ENCODE data around the gene SCFD2. TPM values are rescaled to one million over a fixed set of nuclear protein-coding genes. Genes with fewer than 3 reads are reported as not detected.

The SCFD2 gene
- total RNA-seq, 2 donors from 2014 or later, result 16.8 to 30.5 TPM

GRCh38 chr4:52987392-52988056 is 378.3 kb downstream of the SCFD2 start:
- Mint-ChIP-seq H3K4me1 (no peaks in the 10 kb centered on the region), H3K27me3 (no peaks in the 10 kb centered on the region), H3K4me3 (no peak overlapping the region), H3K27ac (peak overlapping the region; percentile 24), H3K36me3 (ENCODE audit: low read depth) (no peaks in the 10 kb centered on the region), H3K9me3 (no peaks in the 10 kb centered on the region)
- ATAC-seq (replicated peaks), result no peak

GRCh38 chr4:52984462-52984881 is 381.4 kb downstream of the SCFD2 start:
- no peaks in the 10 kb centered on the region for H3K36me3 Mint-ChIP-seq (ENCODE audit: low read depth)
- H3K4me3 Mint-ChIP-seq, result no peak overlapping the region
- no peak overlapping the region for H3K27ac Mint-ChIP-seq
- no peaks in the 10 kb centered on the region for H3K4me1 Mint-ChIP-seq
- H3K27me3 Mint-ChIP-seq, result no peaks in the 10 kb centered on the region
- ATAC-seq (replicated peaks), result no peak
- no peaks in the 10 kb centered on the region for H3K9me3 Mint-ChIP-seq

GRCh38 chr4:52983563-52984303 is 382.1 kb downstream of the SCFD2 start:
- Mint-ChIP-seq H3K4me1 (no peaks in the 10 kb centered on the region), H3K4me3 (no peak overlapping the region)

GRCh38 chr4:52982946-52983340 is 382.9 kb downstream of the SCFD2 start:
- Mint-ChIP-seq H3K27ac (no peak overlapping the region), H3K36me3 (ENCODE audit: low read depth) (no peaks in the 10 kb centered on the region), H3K4me1 (no peaks in the 10 kb centered on the region), H3K9me3 (no peaks in the 10 kb centered on the region), H3K4me3 (no peak overlapping the region), H3K27me3 (no peaks in the 10 kb centered on the region)
- ATAC-seq (replicated peaks), result no peak

More at GRCh38 chr4:52983563-52984303, 382.1 kb downstream of the SCFD2 start:
- H3K9me3 Mint-ChIP-seq, result no peaks in the 10 kb centered on the region
- ATAC-seq (replicated peaks), result peak; percentile 60
- no peak overlapping the region for H3K27ac Mint-ChIP-seq
- H3K27me3 Mint-ChIP-seq, result no peaks in the 10 kb centered on the region
- H3K36me3 Mint-ChIP-seq (ENCODE audit: low read depth), result no peaks in the 10 kb centered on the region

- Mint-ChIP-seq H3K4me3 (no peak overlapping the region), H3K27ac (peak overlapping the region; percentile 4), H3K27me3 (no peaks in the 10 kb centered on the region), H3K9me3 (no peaks in the 10 kb centered on the region), H3K36me3 (ENCODE audit: low read depth) (no peaks in the 10 kb centered on the region), H3K4me1 (no peaks in the 10 kb centered on the region)
- ATAC-seq (replicated peaks), result no peak
Measured at GRCh38 chr4:52982255-52982945, 383.5 kb downstream of the SCFD2 start.

- Mint-ChIP-seq H3K27me3 (no peaks in the 10 kb centered on the region), H3K27ac (no peak overlapping the region), H3K4me3 (no peak overlapping the region), H3K9me3 (no peaks in the 10 kb centered on the region), H3K4me1 (no peaks in the 10 kb centered on the region), H3K36me3 (ENCODE audit: low read depth) (no peaks in the 10 kb centered on the region)
- no peak for ATAC-seq (replicated peaks)
Measured at GRCh38 chr4:52979821-52980590, 385.9 kb downstream of the SCFD2 start.

GRCh38 chr4:52979020-52979419 is 386.8 kb downstream of the SCFD2 start:
- Mint-ChIP-seq H3K4me1 (no peaks in the 10 kb centered on the region), H3K27ac (no peak overlapping the region), H3K4me3 (no peak overlapping the region), H3K9me3 (no peaks in the 10 kb centered on the region), H3K36me3 (ENCODE audit: low read depth) (no peaks in the 10 kb centered on the region), H3K27me3 (no peaks in the 10 kb centered on the region)
- ATAC-seq (replicated peaks), result no peak

GRCh38 chr4:52977252-52977651 is 388.6 kb downstream of the SCFD2 start:
- Mint-ChIP-seq H3K9me3 (no peaks in the 10 kb centered on the region), H3K27me3 (no peaks in the 10 kb centered on the region), H3K4me1 (no peaks in the 10 kb centered on the region), H3K27ac (peak overlapping the region; percentile 23), H3K4me3 (no peak overlapping the region), H3K36me3 (ENCODE audit: low read depth) (no peaks in the 10 kb centered on the region)
- ATAC-seq (replicated peaks), result no peak

- no peaks in the 10 kb centered on the region for H3K9me3 Mint-ChIP-seq
- peak overlapping the region; percentile 23 for H3K27ac Mint-ChIP-seq
- peak; percentile 92 for ATAC-seq (replicated peaks)
- no peaks in the 10 kb centered on the region for H3K27me3 Mint-ChIP-seq
- no peaks in the 10 kb centered on the region for H3K36me3 Mint-ChIP-seq (ENCODE audit: low read depth)
- H3K4me1 Mint-ChIP-seq, result no peaks in the 10 kb centered on the region
- H3K4me3 Mint-ChIP-seq, result no peak overlapping the region
Measured at GRCh38 chr4:52976523-52977230, 389.2 kb downstream of the SCFD2 start.

GRCh38 chr4:52968691-52969090 is 397.2 kb downstream of the SCFD2 start:
- H3K27ac Mint-ChIP-seq, result no peak overlapping the region
- H3K4me1 Mint-ChIP-seq, result no peaks in the 10 kb centered on the region
- no peaks in the 10 kb centered on the region for H3K36me3 Mint-ChIP-seq (ENCODE audit: low read depth)
- no peak for ATAC-seq (replicated peaks)
- H3K27me3 Mint-ChIP-seq, result no peaks in the 10 kb centered on the region
- H3K4me3 Mint-ChIP-seq, result no peak overlapping the region
- H3K9me3 Mint-ChIP-seq, result peaks cover 12% of the 10 kb centered on the region

GRCh38 chr4:52968241-52968640 is 397.6 kb downstream of the SCFD2 start:
- Mint-ChIP-seq H3K4me1 (no peaks in the 10 kb centered on the region), H3K9me3 (peaks cover 12% of the 10 kb centered on the region), H3K27me3 (no peaks in the 10 kb centered on the region), H3K4me3 (no peak overlapping the region), H3K27ac (no peak overlapping the region), H3K36me3 (ENCODE audit: low read depth) (no peaks in the 10 kb centered on the region)
- ATAC-seq (replicated peaks), result no peak

- no peak overlapping the region for H3K4me3 Mint-ChIP-seq
- no peak overlapping the region for H3K27ac Mint-ChIP-seq
- no peak for ATAC-seq (replicated peaks)
- H3K36me3 Mint-ChIP-seq (ENCODE audit: low read depth), result no peaks in the 10 kb centered on the region
- H3K27me3 Mint-ChIP-seq, result no peaks in the 10 kb centered on the region
- H3K4me1 Mint-ChIP-seq, result no peaks in the 10 kb centered on the region
- H3K9me3 Mint-ChIP-seq, result peaks cover 12% of the 10 kb centered on the region
Measured at GRCh38 chr4:52966781-52967180, 399.1 kb downstream of the SCFD2 start.

- Mint-ChIP-seq H3K36me3 (ENCODE audit: low read depth) (no peaks in the 10 kb centered on the region), H3K27ac (no peak overlapping the region), H3K4me3 (no peak overlapping the region), H3K9me3 (peaks cover 9% of the 10 kb centered on the region), H3K27me3 (no peaks in the 10 kb centered on the region), H3K4me1 (no peaks in the 10 kb centered on the region)
- no peak for ATAC-seq (replicated peaks)
Measured at GRCh38 chr4:52966172-52966571, 399.7 kb downstream of the SCFD2 start.
